Measurements from ENCODE around the gene SHISAL2A.

GRCh38 chr1:52674497-52675384 lies 41.8 kb downstream of the SHISAL2A start:
- TF ChIP-seq POLR2A (IDR thresholded peaks at IDR 0.05) (no peak), CTCF (IDR thresholded peaks at IDR 0.05) (no peak), EP300 (IDR thresholded peaks at IDR 0.05) (no peak)
